ENCODE data around the gene KIAA1671. TPM values are rescaled to one million over a fixed set of nuclear protein-coding genes. Genes with fewer than 3 reads are reported as not detected.

The KIAA1671 gene
- total RNA-seq, 1 experiment from 2014 or later, result 18.6 TPM

- DNase-seq, result peak; percentile 77
- BruUV-seq (replicated peaks), result no TSS peak
These were observed 33.3 kb downstream of the KIAA1671 start for GRCh38 chr22:24985826-24986214.

GRCh38 chr22:24986816-24987215, 34.3 kb downstream of the KIAA1671 start:
- TF ChIP-seq, protein P1, sequence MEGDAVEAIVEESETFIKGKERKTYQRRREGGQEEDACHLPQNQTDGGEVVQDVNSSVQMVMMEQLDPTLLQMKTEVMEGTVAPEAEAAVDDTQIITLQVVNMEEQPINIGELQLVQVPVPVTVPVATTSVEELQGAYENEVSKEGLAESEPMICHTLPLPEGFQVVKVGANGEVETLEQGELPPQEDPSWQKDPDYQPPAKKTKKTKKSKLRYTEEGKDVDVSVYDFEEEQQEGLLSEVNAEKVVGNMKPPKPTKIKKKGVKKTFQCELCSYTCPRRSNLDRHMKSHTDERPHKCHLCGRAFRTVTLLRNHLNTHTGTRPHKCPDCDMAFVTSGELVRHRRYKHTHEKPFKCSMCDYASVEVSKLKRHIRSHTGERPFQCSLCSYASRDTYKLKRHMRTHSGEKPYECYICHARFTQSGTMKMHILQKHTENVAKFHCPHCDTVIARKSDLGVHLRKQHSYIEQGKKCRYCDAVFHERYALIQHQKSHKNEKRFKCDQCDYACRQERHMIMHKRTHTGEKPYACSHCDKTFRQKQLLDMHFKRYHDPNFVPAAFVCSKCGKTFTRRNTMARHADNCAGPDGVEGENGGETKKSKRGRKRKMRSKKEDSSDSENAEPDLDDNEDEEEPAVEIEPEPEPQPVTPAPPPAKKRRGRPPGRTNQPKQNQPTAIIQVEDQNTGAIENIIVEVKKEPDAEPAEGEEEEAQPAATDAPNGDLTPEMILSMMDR (conservative IDR thresholded peaks at IDR 0.05; ENCODE audit: low read depth, low read length), result no peak
- no peak for TF ChIP-seq EZH2 (IDR thresholded peaks at IDR 0.05; ENCODE audit: low read length, unreplicated experiment)
- no peak for TF ChIP-seq EZH2phosphoT487 (IDR thresholded peaks at IDR 0.05; ENCODE audit: borderline replicate concordance, low read length)
- Histone ChIP-seq H2AFZ (ENCODE audit: low read length) (no peak overlapping the region), H3K27ac (ENCODE audit: low read length) (no peak overlapping the region), H3K79me2 (ENCODE audit: low read length) (peaks cover 45% of the 10 kb centered on the region), H3K36me3 (ENCODE audit: low read depth, low read length) (no peaks in the 10 kb centered on the region), H3K9ac (ENCODE audit: low read length) (no peak overlapping the region), H3K4me3 (ENCODE audit: low read length) (no peak overlapping the region), H3K27me3 (ENCODE audit: low read length) (no peaks in the 10 kb centered on the region), H3K4me1 (ENCODE audit: insufficient read depth, low read length) (peaks cover 41% of the 10 kb centered on the region), H3F3A (ENCODE audit: low read length, unreplicated experiment) (no peaks in the 10 kb centered on the region), H3K4me2 (ENCODE audit: low read length) (no peak overlapping the region), H3K9me3 (ENCODE audit: low read length) (no peaks in the 10 kb centered on the region), H3K9me2 (replicated peaks; ENCODE audit: low read length) (no peaks in the 10 kb centered on the region), H4K20me1 (ENCODE audit: low read length) (no peaks in the 10 kb centered on the region)
- no peak for ATAC-seq
- CTCF ChIA-PET, result no interaction called here
- BruUV-seq (replicated peaks), result no TSS peak
- POLR2A ChIA-PET (ENCODE audit: unreplicated experiment), result no interaction called here
- no peak for DNase-seq
- intact Hi-C loops (cut with micrococcal nuclease), result no loop called here

More at GRCh38 chr22:24985826-24986214, 33.3 kb downstream of the KIAA1671 start:
- Histone ChIP-seq H3K27me3 (ENCODE audit: low read length) (no peaks in the 10 kb centered on the region), H3K4me2 (ENCODE audit: low read length) (peak overlapping the region; percentile 73), H3K9me2 (replicated peaks; ENCODE audit: low read length) (no peaks in the 10 kb centered on the region), H3K9me3 (ENCODE audit: low read length) (no peaks in the 10 kb centered on the region), H3K27ac (ENCODE audit: low read length) (peak overlapping the region; percentile 90), H3K36me3 (ENCODE audit: low read depth, low read length) (no peaks in the 10 kb centered on the region), H3K4me3 (ENCODE audit: low read length) (peak overlapping the region; percentile 30; the same call in 1 of the 2 replicates), H4K20me1 (ENCODE audit: low read length) (no peaks in the 10 kb centered on the region), H3K4me1 (ENCODE audit: insufficient read depth, low read length) (peaks cover 32% of the 10 kb centered on the region), H3K79me2 (ENCODE audit: low read length) (peaks cover 45% of the 10 kb centered on the region), H2AFZ (ENCODE audit: low read length) (no peak overlapping the region), H3K9ac (ENCODE audit: low read length) (peak overlapping the region; percentile 66), H3F3A (ENCODE audit: low read length, unreplicated experiment) (no peaks in the 10 kb centered on the region)
- POLR2A ChIA-PET (ENCODE audit: unreplicated experiment), result interaction anchor here (1.0 kb wide), 1 partner anchor 11 kb away, joined by 4 read pairs; no protein-coding TSS in a partner anchor
- TF ChIP-seq, protein P1 (conservative IDR thresholded peaks at IDR 0.05; ENCODE audit: low read depth, low read length), result no peak
- TF ChIP-seq EZH2phosphoT487 (IDR thresholded peaks at IDR 0.05; ENCODE audit: borderline replicate concordance, low read length) (no peak), EZH2 (IDR thresholded peaks at IDR 0.05; ENCODE audit: low read length, unreplicated experiment) (no peak)
- intact Hi-C loops (cut with micrococcal nuclease), result no loop called here
- peak; percentile 87 for ATAC-seq
- CTCF ChIA-PET, result no interaction called here

DNA sequence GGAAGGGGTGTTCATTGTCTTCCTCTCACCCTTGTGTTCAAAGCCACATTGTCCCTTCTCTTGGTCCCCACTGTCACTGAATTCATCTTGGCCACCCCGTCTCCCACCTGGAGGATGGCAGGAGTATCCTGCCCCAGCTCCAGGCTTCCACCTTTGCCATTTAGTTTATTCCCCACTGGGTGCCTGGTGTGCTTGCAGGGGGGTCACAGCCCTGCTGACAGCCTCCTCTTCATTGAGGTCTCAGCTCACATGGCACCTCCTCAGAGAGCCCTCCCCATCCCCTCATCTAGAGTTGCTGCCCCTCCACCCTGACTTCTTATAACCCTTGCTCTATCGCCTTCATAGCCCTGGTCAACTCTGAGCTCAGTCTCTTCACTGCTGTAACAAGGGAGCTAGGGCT, 36.6 kb downstream of the KIAA1671 start:
- no peak for ATAC-seq
- Histone ChIP-seq H3K4me1 (ENCODE audit: insufficient read depth, low read length) (peaks cover 63% of the 10 kb centered on the region), H2AFZ (ENCODE audit: low read length) (no peak overlapping the region), H3K4me3 (ENCODE audit: low read length) (no peak overlapping the region), H3K36me3 (ENCODE audit: low read depth, low read length) (no peaks in the 10 kb centered on the region), H3K79me2 (ENCODE audit: low read length) (peaks cover 44% of the 10 kb centered on the region), H4K20me1 (ENCODE audit: low read length) (no peaks in the 10 kb centered on the region), H3K9me2 (replicated peaks; ENCODE audit: low read length) (no peaks in the 10 kb centered on the region), H3K27ac (ENCODE audit: low read length) (0 out of 2 replicates have a peak overlapping the region, but pooled peaks have one; percentile 26), H3K9ac (ENCODE audit: low read length) (no peak overlapping the region), H3K4me2 (ENCODE audit: low read length) (no peak overlapping the region), H3K9me3 (ENCODE audit: low read length) (no peaks in the 10 kb centered on the region), H3K27me3 (ENCODE audit: low read length) (no peaks in the 10 kb centered on the region), H3F3A (ENCODE audit: low read length, unreplicated experiment) (no peaks in the 10 kb centered on the region)
- TF ChIP-seq EZH2phosphoT487 (IDR thresholded peaks at IDR 0.05; ENCODE audit: borderline replicate concordance, low read length) (no peak), EZH2 (IDR thresholded peaks at IDR 0.05; ENCODE audit: low read length, unreplicated experiment) (no peak)
- TF ChIP-seq, protein P1 (conservative IDR thresholded peaks at IDR 0.05; ENCODE audit: low read depth, low read length), result no peak
- BruUV-seq (replicated peaks), result no TSS peak
- POLR2A ChIA-PET (ENCODE audit: unreplicated experiment), result no interaction called here
- intact Hi-C loops (cut with micrococcal nuclease), result no loop called here
- no peak for DNase-seq
- CTCF ChIA-PET, result no interaction called here
